ENCODE data around the gene CAPN13.

GRCh38 chr2:30678410-30679137, 128.7 kb downstream of the CAPN13 start:
- TF ChIP-seq EP300 (IDR thresholded peaks at IDR 0.05) (no peak), CTCF (IDR thresholded peaks at IDR 0.05) (no peak), POLR2A (IDR thresholded peaks at IDR 0.05) (no peak), POLR2AphosphoS5 (IDR thresholded peaks at IDR 0.05) (no peak)
